Stimulated activated CD4-positive, alpha-beta T cell treated with anti-CD3 and anti-CD28 coated beads, TNF-alpha, amount 100 ng/mL, for 4 hours (primary cell): ENCODE measurements around the gene GRIK4.
"Not testable (repeated sequence)": the region's sequence is repeated elsewhere in the genome, so short reads cannot be mapped to it uniquely, and the experiment has no call there.

Source experiments
- DNase-seq, 3 experiments: peaks; one replicate each; pipeline ENCODE4 v3.0.0-alpha.2; 2020; ENCODE audit warnings: low read depth in 3 of 3

Gene GRIK4

GRCh38 chr11:120744016-120744994 is 232.8 kb downstream of the GRIK4 start:
- no peak for DNase-seq

GRCh38 chr11:120746376-120746775 is 234.8 kb downstream of the GRIK4 start:
- DNase-seq: no peak

GRCh38 chr11:120746836-120747609 is 235.5 kb downstream of the GRIK4 start:
- DNase-seq: no peak

GRCh38 chr11:120747850-120748814 is 236.6 kb downstream of the GRIK4 start:
- no peak for DNase-seq

GRCh38 chr11:120749395-120749794 is 237.8 kb downstream of the GRIK4 start:
- DNase-seq: no peak

- DNase-seq: no peak
Measured at GRCh38 chr11:120750647-120751549, 239.3 kb downstream of the GRIK4 start.

- no peak for DNase-seq
Measured at GRCh38 chr11:120751550-120751949, 240.0 kb downstream of the GRIK4 start.

GRCh38 chr11:120752668-120753067 is 241.1 kb downstream of the GRIK4 start:
- DNase-seq: no peak

- DNase-seq: no peak
Measured at GRCh38 chr11:120756931-120757330, 245.4 kb downstream of the GRIK4 start.

- no peak for DNase-seq
Measured at GRCh38 chr11:120759046-120759445, 247.5 kb downstream of the GRIK4 start.

- not testable (repeated sequence) for DNase-seq
Measured at GRCh38 chr11:120765710-120766109, 254.2 kb downstream of the GRIK4 start.

GRCh38 chr11:120766318-120766717 is 254.8 kb downstream of the GRIK4 start:
- DNase-seq: no peak

GRCh38 chr11:120768949-120769348 is 257.4 kb downstream of the GRIK4 start:
- DNase-seq: no peak

- no peak for DNase-seq
Measured at GRCh38 chr11:120769906-120770305, 258.4 kb downstream of the GRIK4 start.

GRCh38 chr11:120771551-120772060 is 260.1 kb downstream of the GRIK4 start:
- DNase-seq: no peak

- DNase-seq: no peak
Measured at GRCh38 chr11:120773501-120774031, 262.0 kb downstream of the GRIK4 start.

- DNase-seq: no peak
Measured at GRCh38 chr11:120774591-120775386, 263.2 kb downstream of the GRIK4 start.

GRCh38 chr11:120775986-120776951 is 264.7 kb downstream of the GRIK4 start:
- DNase-seq: no peak
